Activated CD4-positive, alpha-beta T cell treated with anti-CD3 and anti-CD28 coated beads, Interleukin-2, amount 10 ng/mL, durations not matched to agents 7 days and 5 days (primary cell): ENCODE measurements around the gene GPATCH2L. TPM values are rescaled to one million over a fixed set of nuclear protein-coding genes. Genes with fewer than 3 reads are reported as not detected.

Experiments used
- CTCF ChIA-PET: fragments of 350-600 bp; sonication (Branson Sonifier 250); formaldehyde crosslinking; loops from one replicate; lab custom pipeline; 2021; ENCODE audit warnings: antibody characterized with exemption; lab: Charles Lee
- POLR2A ChIA-PET: fragments of 350-600 bp; sonication (Branson Sonifier 250); formaldehyde crosslinking; loops from one replicate; lab custom pipeline; 2021; ENCODE audit warnings: antibody characterized with exemption; lab: Charles Lee
- DNase-seq: peaks from one replicate; pipeline ENCODE4 v3.0.0-alpha.2; 2020
- H3K27ac Mint-ChIP-seq: one replicate; pipeline ENCODE4 v1.8.0; 2021; ENCODE audit warnings: mild to moderate bottlenecking, moderate library complexity, mixed read lengths
- H3K27me3 Mint-ChIP-seq: one replicate; pipeline ENCODE4 v1.8.0; 2021; ENCODE audit warnings: mixed read lengths
- H3K36me3 Mint-ChIP-seq: one replicate; pipeline ENCODE4 v1.8.0; 2021; ENCODE audit warnings: low read depth, mixed read lengths
- H3K4me1 Mint-ChIP-seq: one replicate; pipeline ENCODE4 v1.8.0; 2021; ENCODE audit warnings: mixed read lengths
- H3K4me3 Mint-ChIP-seq: one replicate; pipeline ENCODE4 v1.8.0; 2021; ENCODE audit warnings: mild to moderate bottlenecking, moderate library complexity, mixed read lengths
- H3K9me3 Mint-ChIP-seq: one replicate; pipeline ENCODE4 v1.8.0; 2021; ENCODE audit warnings: mixed read lengths
- total RNA-seq, 2 experiments: library from RNA; stranded (reverse); gene quantifications; one replicate each; pipeline ENCODE4 v1.2.3, GENCODE V29; 2021

Gene GPATCH2L
- total RNA-seq, 2 experiments from 2014 or later: 41.8 to 51.9 TPM

DNA sequence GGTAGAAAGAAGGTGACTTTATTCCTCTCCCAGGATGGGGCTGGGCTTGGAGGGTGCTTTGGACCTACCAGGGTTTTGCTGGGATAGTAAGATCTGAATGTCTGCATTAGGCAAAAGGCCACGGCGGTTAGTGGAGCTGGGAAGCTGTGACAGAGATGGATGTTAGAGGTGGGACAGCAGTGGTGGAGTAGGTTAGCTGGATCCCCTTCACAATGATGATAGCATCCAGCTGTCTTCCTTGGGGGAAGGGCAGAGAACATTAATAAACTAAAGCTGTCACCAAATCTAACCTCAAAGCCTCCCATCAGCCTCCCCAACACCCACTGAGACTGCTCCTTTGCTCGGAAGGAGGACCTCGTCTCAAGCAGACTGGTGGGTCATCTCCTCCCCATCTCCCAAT is 104.8 kb downstream of the GPATCH2L start:
- no peak overlapping the region for H3K27ac Mint-ChIP-seq
- no peak overlapping the region for H3K4me3 Mint-ChIP-seq
- H3K9me3 Mint-ChIP-seq: no peaks in the 10 kb centered on the region
- no peaks in the 10 kb centered on the region for H3K4me1 Mint-ChIP-seq
- ChIA-PET CTCF (no interaction called here), POLR2A (no interaction called here)
- H3K27me3 Mint-ChIP-seq: no peaks in the 10 kb centered on the region
- no peak for DNase-seq
- no peaks in the 10 kb centered on the region for H3K36me3 Mint-ChIP-seq

- H3K9me3 Mint-ChIP-seq: no peaks in the 10 kb centered on the region
- no peak for DNase-seq
- no peaks in the 10 kb centered on the region for H3K27me3 Mint-ChIP-seq
- no peak overlapping the region for H3K4me3 Mint-ChIP-seq
- H3K27ac Mint-ChIP-seq: no peak overlapping the region
- no peaks in the 10 kb centered on the region for H3K4me1 Mint-ChIP-seq
- H3K36me3 Mint-ChIP-seq: no peaks in the 10 kb centered on the region
- CTCF ChIA-PET: no interaction called here
- POLR2A ChIA-PET: no interaction called here
Observed at GRCh38 chr14:76257111-76257803, 105.5 kb downstream of the GPATCH2L start.

- H3K9me3 Mint-ChIP-seq: no peaks in the 10 kb centered on the region
- POLR2A ChIA-PET: no interaction called here
- CTCF ChIA-PET: no interaction called here
Observed at GRCh38 chr14:76257842-76258397, 106.2 kb downstream of the GPATCH2L start.

DNA sequence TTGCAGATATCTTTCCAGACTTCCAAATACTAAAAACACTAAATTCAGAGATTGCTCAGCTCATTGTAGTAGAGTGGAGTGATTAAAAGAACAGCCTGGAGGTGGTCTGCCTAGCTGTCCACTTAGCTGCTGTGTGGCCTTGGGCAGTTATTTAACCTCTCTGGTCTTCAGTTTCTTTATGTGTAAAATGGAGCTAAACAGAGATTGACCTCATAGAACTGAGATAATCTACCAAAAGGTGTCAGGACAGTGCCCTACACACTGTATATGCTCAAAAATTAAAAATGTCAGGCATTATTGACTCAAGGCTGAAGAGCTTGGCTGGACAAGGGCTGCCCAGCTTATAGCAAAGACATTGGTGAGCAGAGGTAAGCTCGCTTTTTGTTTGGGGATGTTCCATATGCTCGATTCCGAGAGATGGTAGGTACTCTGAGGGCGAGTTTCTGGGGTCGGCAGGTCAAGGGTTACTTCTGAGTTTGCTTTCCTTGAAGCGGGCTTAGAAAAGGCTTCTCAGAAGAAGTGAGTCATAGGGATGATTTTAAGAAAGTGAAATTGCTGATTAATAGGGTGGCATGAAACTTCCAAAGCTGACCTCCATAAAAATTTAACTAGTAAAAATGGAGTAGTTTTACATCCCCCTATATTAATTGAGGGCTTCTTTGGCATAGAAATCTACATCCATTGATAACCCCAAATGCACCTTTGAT is 107.5 kb downstream of the GPATCH2L start:
- no peak for DNase-seq
- H3K9me3 Mint-ChIP-seq: no peaks in the 10 kb centered on the region
- H3K4me3 Mint-ChIP-seq: no peak overlapping the region
- no peaks in the 10 kb centered on the region for H3K4me1 Mint-ChIP-seq
- no peaks in the 10 kb centered on the region for H3K27me3 Mint-ChIP-seq
- POLR2A ChIA-PET: no interaction called here
- CTCF ChIA-PET: interaction anchor here (1.1 to 1.6 kb wide), 2 partner anchors 9 to 20 kb away, joined by 3 read pairs; no protein-coding TSS in a partner anchor
- H3K27ac Mint-ChIP-seq: no peak overlapping the region
- no peaks in the 10 kb centered on the region for H3K36me3 Mint-ChIP-seq

More at GRCh38 chr14:76257842-76258397, 106.2 kb downstream of the GPATCH2L start:
- H3K36me3 Mint-ChIP-seq: no peaks in the 10 kb centered on the region
- DNase-seq: no peak
- no peak overlapping the region for H3K27ac Mint-ChIP-seq
- no peak overlapping the region for H3K4me3 Mint-ChIP-seq
- H3K4me1 Mint-ChIP-seq: no peaks in the 10 kb centered on the region
- H3K27me3 Mint-ChIP-seq: no peaks in the 10 kb centered on the region

- Mint-ChIP-seq H3K36me3 (no peaks in the 10 kb centered on the region), H3K27ac (no peak overlapping the region), H3K4me3 (no peak overlapping the region), H3K9me3 (no peaks in the 10 kb centered on the region), H3K27me3 (no peaks in the 10 kb centered on the region), H3K4me1 (no peaks in the 10 kb centered on the region)
- CTCF ChIA-PET: no interaction called here
- no peak for DNase-seq
- POLR2A ChIA-PET: no interaction called here
Observed at GRCh38 chr14:76260749-76261148, 109.0 kb downstream of the GPATCH2L start.

GRCh38 chr14:76261371-76261811 is 109.7 kb downstream of the GPATCH2L start:
- no peak overlapping the region for H3K27ac Mint-ChIP-seq
- POLR2A ChIA-PET: no interaction called here
- CTCF ChIA-PET: no interaction called here

GRCh38 chr14:76262641-76263040 is 110.9 kb downstream of the GPATCH2L start:
- Mint-ChIP-seq H3K4me1 (no peaks in the 10 kb centered on the region), H3K36me3 (no peaks in the 10 kb centered on the region), H3K27me3 (no peaks in the 10 kb centered on the region), H3K4me3 (no peak overlapping the region), H3K27ac (no peak overlapping the region), H3K9me3 (no peaks in the 10 kb centered on the region)
- CTCF ChIA-PET: no interaction called here
- DNase-seq: no peak
- POLR2A ChIA-PET: no interaction called here

More at GRCh38 chr14:76261371-76261811, 109.7 kb downstream of the GPATCH2L start:
- Mint-ChIP-seq H3K4me1 (no peaks in the 10 kb centered on the region), H3K36me3 (no peaks in the 10 kb centered on the region), H3K4me3 (no peak overlapping the region), H3K27me3 (no peaks in the 10 kb centered on the region), H3K9me3 (no peaks in the 10 kb centered on the region)
- no peak for DNase-seq

Other genes with a start within 250 kb of the GPATCH2L start
- gene TGFB3, start 169.9 kb upstream of the GPATCH2L start, total RNA-seq: 1 to 10 TPM; 1.5 to 1.9 TPM
- 1 to 10 TPM; 4.5 TPM for gene IFT43, start 166.2 kb upstream of the GPATCH2L start, total RNA-seq
- under 1 TPM in 1 of 2 experiments, not detected in 1; 0.22 TPM for gene ESRRB, start 224.2 kb downstream of the GPATCH2L start, total RNA-seq